B cell (primary cell): ENCODE measurements around the gene GJE1. TPM values are rescaled to one million over a fixed set of nuclear protein-coding genes. Genes with fewer than 3 reads are reported as not detected.
"Not testable (repeated sequence)": the region's sequence is repeated elsewhere in the genome, so short reads cannot be mapped to it uniquely, and the experiment has no call there.

ENCODE experiments used
- ATAC-seq: fragments of 200-7000 bp; cut with Tn5 transposase; one replicate; pipeline ENCODE4 v1.10.0; 2021; ENCODE audit warnings: low read depth, mild to moderate bottlenecking, moderate number of reproducible peaks, moderate library complexity
- CTCF ChIA-PET: fragments of 350-600 bp; sonication (Branson Sonifier 250); formaldehyde crosslinking; loops from one replicate; lab custom pipeline; 2021; ENCODE audit warnings: antibody characterized with exemption, inconsistent platforms; lab: Charles Lee
- POLR2A ChIA-PET: fragments of 350-600 bp; sonication (Branson Sonifier 250); formaldehyde crosslinking; loops from one replicate; lab custom pipeline; 2021; ENCODE audit warnings: antibody characterized with exemption; lab: Charles Lee
- DNase-seq: peaks from one replicate; pipeline ENCODE4 v3.0.0; 2013
- H2AFZ ChIP-seq: 2 replicates; pipeline ENCODE4 v1.6.1; 2012; ENCODE audit warnings: mild to moderate bottlenecking, low read depth, low read length; ENCODE audit not compliant: insufficient read depth, poor library complexity, severe bottlenecking
- H3K27ac ChIP-seq, 2 donors: 1 replicate in 1 of 2; 2 replicates in 1 of 2; pipeline ENCODE4 v1.5.1; 2012 to 2013; ENCODE audit warnings: low read length in 2 of 2, mild to moderate bottlenecking in 2 of 2, moderate library complexity in 1 of 2
- H3K27me3 ChIP-seq, 4 experiments: fragments of 200-600 bp in 1 of 4; sonication (generic) in 1 of 4; replicated peaks in 1 of 4; 1 replicate in 2 of 4; 2 replicates in 2 of 4; pipeline versions ENCODE4 v1.6.1 to v1.7.0; 2013 to 2016; ENCODE audit warnings: low read length in 3 of 4, mild to moderate bottlenecking in 2 of 4, mixed read lengths in 1 of 4, moderate library complexity in 1 of 4; ENCODE audit not compliant: insufficient read depth in 4 of 4, control insufficient read depth in 3 of 4; ENCODE audit errors: control extremely low read depth in 1 of 4
- H3K36me3 ChIP-seq, 2 experiments: replicated peaks in 1 of 2; 1 replicate in 1 of 2; 2 replicates in 1 of 2; pipeline versions ENCODE4 v1.6.1 to v1.7.1; 2013; ENCODE audit warnings: low read length in 1 of 2; ENCODE audit not compliant: insufficient read depth in 2 of 2, control insufficient read depth in 1 of 2; ENCODE audit errors: control extremely low read depth in 1 of 2, extremely low read depth in 1 of 2
- H3K4me1 ChIP-seq, 2 donors: fragments of 200-600 bp in 1 of 2; sonication (generic) in 1 of 2; 1 replicate in 1 of 2; 2 replicates in 1 of 2; pipeline versions ENCODE4 v1.5.1 to v1.6.1; 2013 to 2017; ENCODE audit warnings: low read length in 2 of 2; ENCODE audit not compliant: control insufficient read depth in 2 of 2, insufficient read depth in 2 of 2
- H3K4me2 ChIP-seq: replicated peaks from 2 replicates; pipeline ENCODE3; 2012; ENCODE audit warnings: mild to moderate bottlenecking, low read depth, low read length; ENCODE audit not compliant: poor library complexity, severe bottlenecking
- H3K4me3 ChIP-seq, 5 experiments: fragments of 200-600 bp in 1 of 5; sonication (generic) in 1 of 5; 1 replicate in 3 of 5; 2 replicates in 2 of 5; pipeline versions ENCODE4 v1.5.1 to v1.7.0; 2011 to 2016; ENCODE audit warnings: low read length in 4 of 5, mild to moderate bottlenecking in 4 of 5, low read depth in 2 of 5, control low read depth in 1 of 5, moderate library complexity in 1 of 5; ENCODE audit not compliant: insufficient read depth in 1 of 5; ENCODE audit errors: control extremely low read depth in 1 of 5, extremely low read depth in 1 of 5
- H3K79me2 ChIP-seq: fragments of 200-600 bp; sonication (generic); one replicate; pipeline ENCODE4 v1.6.0; 2016; ENCODE audit warnings: low read length; ENCODE audit not compliant: control insufficient read depth, insufficient read depth
- H3K9ac ChIP-seq: fragments of 200-600 bp; sonication (generic); 2 replicates; pipeline ENCODE4 v1.6.1; 2017; ENCODE audit warnings: mild to moderate bottlenecking, low read length, moderate library complexity
- H3K9me3 ChIP-seq, 3 donors: one replicate each; pipeline versions ENCODE4 v1.6.1 to v1.7.1; 2013; ENCODE audit warnings: low read length in 2 of 3; ENCODE audit not compliant: control insufficient read depth in 2 of 3, insufficient read depth in 1 of 3; ENCODE audit errors: control extremely low read depth in 1 of 3
- H4K20me1 ChIP-seq: 2 replicates; pipeline ENCODE4 v1.6.0; 2012; ENCODE audit warnings: mild to moderate bottlenecking, low read length; ENCODE audit not compliant: insufficient read depth, control insufficient read depth, poor library complexity, severe bottlenecking
- H3K27ac Mint-ChIP-seq: one replicate; pipeline ENCODE4 v1.8.0; 2021; ENCODE audit warnings: mixed read lengths
- H3K27me3 Mint-ChIP-seq: one replicate; pipeline ENCODE4 v1.8.0; 2021; ENCODE audit warnings: mixed read lengths
- H3K4me1 Mint-ChIP-seq: one replicate; pipeline ENCODE4 v1.8.0; 2021; ENCODE audit warnings: mixed read lengths
- H3K4me3 Mint-ChIP-seq: one replicate; pipeline ENCODE4 v1.8.0; 2021; ENCODE audit warnings: mixed read lengths
- H3K9me3 Mint-ChIP-seq: one replicate; pipeline ENCODE4 v1.8.0; 2022; ENCODE audit warnings: mixed read lengths; ENCODE audit not compliant: insufficient read depth
- EZH2 ChIP-seq: IDR thresholded peaks from 2 replicates; pipeline ENCODE4 v1.6.1; 2012; ENCODE audit warnings: borderline replicate concordance, low read depth, mild to moderate bottlenecking, moderate library complexity, low read length; ENCODE audit not compliant: insufficient read depth, poor library complexity, severe bottlenecking
- WGBS: methylation state at CpG from one replicate; pipeline ENCODE4 v1.1.5; 2013; ENCODE audit warnings: missing lambda C conversion rate; ENCODE audit not compliant: insufficient coverage; 5-methylcytosine and 5-hydroxymethylcytosine counted together
- intact Hi-C: fragments of 100-400 bp; cut with micrococcal nuclease; formaldehyde crosslinking; loops from one replicate; pipeline ENCODE4 v1.10.0; 2022
- polyA plus RNA-seq: library from polyadenylated mRNA; depleted of rRNA; stranded (reverse); fragments of >200 nt; gene quantifications from 2 replicates; pipeline ENCODE4 v1.2.3, GENCODE V29; 2012
- total RNA-seq, 2 donors: library from RNA; stranded (reverse); fragments of 120-200 nt in 1 of 2; gene quantifications; 1 replicate in 1 of 2; 2 replicates in 1 of 2; pipeline versions ENCODE4 v1.2.3 to v1.2.4, GENCODE V29; 2013 to 2022
- TF ChIP-seq, protein P1 (sequence below): fragments of 200-600 bp; IDR thresholded peaks from one replicate; pipeline ENCODE4 v1.8.0; 2022; ENCODE audit warnings: antibody characterized with exemption, mild to moderate bottlenecking

The GJE1 gene
- total and polyA plus RNA-seq, 2 donors (not counting 1 experiment from before 2014, with no cell fraction given), result not detected

DNA sequence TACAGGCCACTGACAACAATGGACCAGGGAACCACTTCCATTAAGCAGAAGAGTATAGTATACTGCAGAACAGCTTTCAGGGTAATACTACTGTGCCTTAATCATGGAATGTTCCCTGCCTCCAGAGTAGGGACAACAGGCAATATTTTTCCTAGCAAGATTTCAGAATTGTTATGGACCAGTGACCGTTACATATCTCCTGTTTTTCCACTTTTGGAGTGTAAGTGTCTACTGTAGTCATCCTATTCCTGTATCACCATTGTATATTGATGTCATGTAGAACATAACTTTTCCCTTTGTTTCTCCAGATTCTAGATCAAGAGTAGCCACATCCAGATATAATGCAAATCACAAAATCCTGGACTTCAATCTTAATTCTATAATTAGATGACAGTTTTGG is 1.9 kb upstream of the GJE1 start:
- no peaks in the 10 kb centered on the region for H3K36me3 ChIP-seq
- H3K27ac Mint-ChIP-seq, result no peak overlapping the region
- no peaks in the 10 kb centered on the region for H3K4me1 ChIP-seq
- H3K9ac ChIP-seq, result no peak overlapping the region
- no peaks in the 10 kb centered on the region for H3K79me2 ChIP-seq
- peaks cover 20% of the 10 kb centered on the region for H3K27me3 Mint-ChIP-seq
- no peaks in the 10 kb centered on the region for H3K4me1 Mint-ChIP-seq
- CTCF ChIA-PET, result no interaction called here
- no peaks in the 10 kb centered on the region for H3K9me3 ChIP-seq
- DNase-seq, result no peak
- POLR2A ChIA-PET, result no interaction called here
- TF ChIP-seq, protein P1, sequence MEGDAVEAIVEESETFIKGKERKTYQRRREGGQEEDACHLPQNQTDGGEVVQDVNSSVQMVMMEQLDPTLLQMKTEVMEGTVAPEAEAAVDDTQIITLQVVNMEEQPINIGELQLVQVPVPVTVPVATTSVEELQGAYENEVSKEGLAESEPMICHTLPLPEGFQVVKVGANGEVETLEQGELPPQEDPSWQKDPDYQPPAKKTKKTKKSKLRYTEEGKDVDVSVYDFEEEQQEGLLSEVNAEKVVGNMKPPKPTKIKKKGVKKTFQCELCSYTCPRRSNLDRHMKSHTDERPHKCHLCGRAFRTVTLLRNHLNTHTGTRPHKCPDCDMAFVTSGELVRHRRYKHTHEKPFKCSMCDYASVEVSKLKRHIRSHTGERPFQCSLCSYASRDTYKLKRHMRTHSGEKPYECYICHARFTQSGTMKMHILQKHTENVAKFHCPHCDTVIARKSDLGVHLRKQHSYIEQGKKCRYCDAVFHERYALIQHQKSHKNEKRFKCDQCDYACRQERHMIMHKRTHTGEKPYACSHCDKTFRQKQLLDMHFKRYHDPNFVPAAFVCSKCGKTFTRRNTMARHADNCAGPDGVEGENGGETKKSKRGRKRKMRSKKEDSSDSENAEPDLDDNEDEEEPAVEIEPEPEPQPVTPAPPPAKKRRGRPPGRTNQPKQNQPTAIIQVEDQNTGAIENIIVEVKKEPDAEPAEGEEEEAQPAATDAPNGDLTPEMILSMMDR, result no peak
- TF ChIP-seq EZH2, result no peak
- H2AFZ ChIP-seq, result no peak overlapping the region
- no peak overlapping the region for H3K27ac ChIP-seq
- no peak for ATAC-seq
- no peak overlapping the region for H3K4me3 Mint-ChIP-seq
- H4K20me1 ChIP-seq, result no peaks in the 10 kb centered on the region
- H3K4me2 ChIP-seq, result no peak overlapping the region
- peaks cover 0 to 22% (median 3%) of the 10 kb centered on the region in 4 experiments for H3K27me3 ChIP-seq
- H3K4me3 ChIP-seq, result no peak overlapping the region
- H3K9me3 Mint-ChIP-seq, result no peaks in the 10 kb centered on the region
- no CpG with 5 or more reads among the region's 1 CpG for WGBS
- intact Hi-C loops, result no loop called here

DNA sequence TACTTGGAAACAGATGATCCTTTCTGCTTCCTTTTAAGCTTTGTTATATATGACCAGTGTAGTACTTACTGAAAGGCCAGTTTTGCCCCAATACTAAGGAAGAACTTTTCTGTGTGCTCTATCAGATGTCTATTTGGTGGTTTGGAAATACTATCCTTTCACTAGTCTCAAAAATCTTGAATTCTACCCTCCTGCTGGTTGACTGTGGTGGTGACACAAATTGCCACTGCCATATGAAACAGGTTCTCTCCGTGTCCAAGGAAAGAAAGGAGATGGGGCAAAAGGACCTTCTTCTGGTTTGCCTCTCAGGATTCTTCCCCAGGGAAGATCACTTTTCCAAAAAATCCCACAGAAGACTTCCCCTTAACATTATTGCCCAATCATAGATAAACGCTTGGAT is 6.2 kb downstream of the GJE1 start:
- Mint-ChIP-seq H3K9me3 (no peaks in the 10 kb centered on the region), H3K27ac (no peak overlapping the region), H3K27me3 (peaks cover 11% of the 10 kb centered on the region), H3K4me3 (no peak overlapping the region), H3K4me1 (no peaks in the 10 kb centered on the region)
- Histone ChIP-seq H3K9me3 (no peaks in the 10 kb centered on the region), H3K9ac (no peak overlapping the region), H3K79me2 (no peaks in the 10 kb centered on the region), H3K4me2 (no peak overlapping the region), H3K4me1 (no peaks in the 10 kb centered on the region), H3K4me3 (no peak overlapping the region), H2AFZ (no peak overlapping the region), H4K20me1 (no peaks in the 10 kb centered on the region), H3K27ac (no peak overlapping the region), H3K27me3 (peaks cover 0 to 11% (median 3%) of the 10 kb centered on the region in 4 experiments), H3K36me3 (no peaks in the 10 kb centered on the region)
- no peak for DNase-seq
- POLR2A ChIA-PET, result no interaction called here
- CTCF ChIA-PET, result no interaction called here
- WGBS, result no CpG with 5 or more reads among the region's 2 CpGs
- intact Hi-C loops, result no loop called here
- no peak for ATAC-seq
- no peak for TF ChIP-seq EZH2
- TF ChIP-seq, protein P1, result no peak

DNA sequence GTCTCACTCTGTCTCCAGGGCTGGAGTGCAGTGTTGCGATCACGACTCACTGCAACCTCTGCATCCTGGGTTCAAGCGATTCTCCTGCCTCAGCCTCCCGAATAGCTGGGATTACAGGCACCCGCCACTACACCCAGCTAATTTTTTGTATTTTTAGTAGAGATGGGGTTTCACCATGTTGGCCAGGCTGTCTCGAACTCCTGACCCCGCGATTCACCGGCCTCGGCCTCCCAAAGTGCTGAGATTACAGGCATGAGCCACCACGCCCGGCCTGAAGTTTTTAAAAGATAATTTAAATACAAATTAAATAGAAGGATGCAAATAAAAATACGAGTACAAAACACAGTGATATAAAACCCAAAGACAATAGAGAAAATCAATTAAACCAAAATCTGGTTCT is 8.8 kb downstream of the GJE1 start:
- H3K27ac ChIP-seq, H3K9ac ChIP-seq, H4K20me1 ChIP-seq, CTCF ChIA-PET, H3K9me3 ChIP-seq, H3K4me1 ChIP-seq, H3K4me2 ChIP-seq, H3K4me3 Mint-ChIP-seq, ATAC-seq, H3K4me3 ChIP-seq, POLR2A ChIA-PET, H3K27ac Mint-ChIP-seq, H3K36me3 ChIP-seq, H2AFZ ChIP-seq, H3K9me3 Mint-ChIP-seq, DNase-seq: not testable (repeated sequence)
- 100% methylated on average over 2 of the region's 13 CpGs for WGBS
- peaks cover 0 to 11% (median 3%) of the 10 kb centered on the region in 4 experiments for H3K27me3 ChIP-seq
- Mint-ChIP-seq H3K4me1 (peaks cover 10% of the 10 kb centered on the region), H3K27me3 (peaks cover 13% of the 10 kb centered on the region)
- H3K79me2 ChIP-seq, result peaks cover 24% of the 10 kb centered on the region
- intact Hi-C loops, result loop anchor here (10.0 kb wide), 1 partner anchor 423 kb away; no protein-coding TSS in a partner anchor
